ENCODE results near the gene TLE2. TPM values are rescaled to one million over a fixed set of nuclear protein-coding genes. Genes with fewer than 3 reads are reported as not detected.

Gene TLE2
- total and polyA plus RNA-seq, 9 of the 15 experiments (the other 6 are each of a cell fraction or from before 2014, with no cell fraction given): 0.35 to 13.1 (median 6.2) TPM

DNA sequence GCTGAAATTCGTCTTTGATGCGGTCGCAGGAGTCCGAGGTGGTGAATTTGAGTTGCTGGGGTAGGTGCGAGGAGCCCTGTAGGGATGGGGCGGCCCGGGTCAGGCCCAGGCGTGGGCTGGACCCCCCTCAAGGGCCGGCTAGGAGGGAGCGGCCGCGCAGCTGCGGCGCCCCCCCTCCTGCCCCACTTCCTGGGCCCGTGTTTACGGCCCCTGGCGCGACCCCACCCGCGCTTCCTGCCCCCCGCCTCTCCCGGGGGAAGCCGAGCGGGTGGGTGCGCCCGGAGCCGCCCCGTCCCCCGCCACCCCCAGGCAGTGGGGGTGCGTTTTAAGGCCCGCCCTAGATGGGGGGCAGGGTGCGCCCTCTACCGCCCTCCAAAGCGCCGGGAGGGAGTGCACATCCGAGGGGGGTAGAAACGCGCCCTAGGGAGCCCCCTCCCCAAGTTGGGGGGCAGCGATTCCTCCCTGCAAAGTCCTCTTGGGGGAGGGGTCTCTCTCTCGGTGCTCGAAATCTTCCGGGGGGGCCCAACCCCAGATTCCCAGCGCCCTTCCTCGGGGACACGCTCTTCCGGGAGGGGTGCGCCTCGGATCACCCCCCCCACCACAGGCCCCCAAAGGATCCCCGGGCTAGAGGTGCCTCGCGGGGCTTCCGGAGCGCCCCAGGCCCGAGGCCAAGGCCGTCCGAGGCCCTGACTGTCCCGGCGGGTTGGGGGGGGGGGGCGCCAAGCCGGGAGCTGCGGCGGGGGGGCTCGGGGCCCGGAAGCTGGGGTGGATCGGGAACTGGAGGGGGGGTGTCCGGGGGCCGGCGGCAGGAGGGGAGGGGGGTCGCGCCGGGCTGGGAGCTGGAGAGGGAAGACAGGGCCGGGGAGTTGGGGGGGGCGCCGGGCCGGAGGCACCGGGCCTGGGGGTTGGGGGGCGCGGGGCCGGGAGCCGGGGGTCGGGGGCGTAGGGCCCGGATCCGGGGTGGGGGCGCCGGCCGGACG is 32.4 kb upstream of the TLE2 start (continued):
- TF ChIP-seq ZNF232 (CRISPR knock-in tag; IDR thresholded peaks at IDR 0.05): no peak
- peak; percentile 49 for TF ChIP-seq HMGN3 (IDR thresholded peaks at IDR 0.05; ENCODE audit: borderline replicate concordance, extremely low read depth, insufficient read length, low read depth, low read length)
- TF ChIP-seq TFAM (CRISPR knock-in tag; conservative IDR thresholded peaks at IDR 0.05): no peak
- TF ChIP-seq, protein P1, sequence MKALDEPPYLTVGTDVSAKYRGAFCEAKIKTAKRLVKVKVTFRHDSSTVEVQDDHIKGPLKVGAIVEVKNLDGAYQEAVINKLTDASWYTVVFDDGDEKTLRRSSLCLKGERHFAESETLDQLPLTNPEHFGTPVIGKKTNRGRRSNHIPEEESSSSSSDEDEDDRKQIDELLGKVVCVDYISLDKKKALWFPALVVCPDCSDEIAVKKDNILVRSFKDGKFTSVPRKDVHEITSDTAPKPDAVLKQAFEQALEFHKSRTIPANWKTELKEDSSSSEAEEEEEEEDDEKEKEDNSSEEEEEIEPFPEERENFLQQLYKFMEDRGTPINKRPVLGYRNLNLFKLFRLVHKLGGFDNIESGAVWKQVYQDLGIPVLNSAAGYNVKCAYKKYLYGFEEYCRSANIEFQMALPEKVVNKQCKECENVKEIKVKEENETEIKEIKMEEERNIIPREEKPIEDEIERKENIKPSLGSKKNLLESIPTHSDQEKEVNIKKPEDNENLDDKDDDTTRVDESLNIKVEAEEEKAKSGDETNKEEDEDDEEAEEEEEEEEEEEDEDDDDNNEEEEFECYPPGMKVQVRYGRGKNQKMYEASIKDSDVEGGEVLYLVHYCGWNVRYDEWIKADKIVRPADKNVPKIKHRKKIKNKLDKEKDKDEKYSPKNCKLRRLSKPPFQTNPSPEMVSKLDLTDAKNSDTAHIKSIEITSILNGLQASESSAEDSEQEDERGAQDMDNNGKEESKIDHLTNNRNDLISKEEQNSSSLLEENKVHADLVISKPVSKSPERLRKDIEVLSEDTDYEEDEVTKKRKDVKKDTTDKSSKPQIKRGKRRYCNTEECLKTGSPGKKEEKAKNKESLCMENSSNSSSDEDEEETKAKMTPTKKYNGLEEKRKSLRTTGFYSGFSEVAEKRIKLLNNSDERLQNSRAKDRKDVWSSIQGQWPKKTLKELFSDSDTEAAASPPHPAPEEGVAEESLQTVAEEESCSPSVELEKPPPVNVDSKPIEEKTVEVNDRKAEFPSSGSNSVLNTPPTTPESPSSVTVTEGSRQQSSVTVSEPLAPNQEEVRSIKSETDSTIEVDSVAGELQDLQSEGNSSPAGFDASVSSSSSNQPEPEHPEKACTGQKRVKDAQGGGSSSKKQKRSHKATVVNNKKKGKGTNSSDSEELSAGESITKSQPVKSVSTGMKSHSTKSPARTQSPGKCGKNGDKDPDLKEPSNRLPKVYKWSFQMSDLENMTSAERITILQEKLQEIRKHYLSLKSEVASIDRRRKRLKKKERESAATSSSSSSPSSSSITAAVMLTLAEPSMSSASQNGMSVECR (CRISPR knock-in tag; IDR thresholded peaks at IDR 0.05): no peak
- TF ChIP-seq FOS (IDR thresholded peaks at IDR 0.05; ENCODE audit: extremely low read depth, insufficient read length): no peak
- no peak for TF ChIP-seq HDGF (IDR thresholded peaks at IDR 0.05)
- TF ChIP-seq, protein P2, sequence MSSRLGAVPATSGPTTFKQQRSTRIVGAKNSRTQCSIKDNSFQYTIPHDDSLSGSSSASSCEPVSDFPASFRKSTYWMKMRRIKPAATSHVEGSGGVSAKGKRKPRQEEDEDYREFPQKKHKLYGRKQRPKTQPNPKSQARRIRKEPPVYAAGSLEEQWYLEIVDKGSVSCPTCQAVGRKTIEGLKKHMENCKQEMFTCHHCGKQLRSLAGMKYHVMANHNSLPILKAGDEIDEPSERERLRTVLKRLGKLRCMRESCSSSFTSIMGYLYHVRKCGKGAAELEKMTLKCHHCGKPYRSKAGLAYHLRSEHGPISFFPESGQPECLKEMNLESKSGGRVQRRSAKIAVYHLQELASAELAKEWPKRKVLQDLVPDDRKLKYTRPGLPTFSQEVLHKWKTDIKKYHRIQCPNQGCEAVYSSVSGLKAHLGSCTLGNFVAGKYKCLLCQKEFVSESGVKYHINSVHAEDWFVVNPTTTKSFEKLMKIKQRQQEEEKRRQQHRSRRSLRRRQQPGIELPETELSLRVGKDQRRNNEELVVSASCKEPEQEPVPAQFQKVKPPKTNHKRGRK (tag; IDR thresholded peaks at IDR 0.05): no peak
- TF ChIP-seq, protein P3, sequence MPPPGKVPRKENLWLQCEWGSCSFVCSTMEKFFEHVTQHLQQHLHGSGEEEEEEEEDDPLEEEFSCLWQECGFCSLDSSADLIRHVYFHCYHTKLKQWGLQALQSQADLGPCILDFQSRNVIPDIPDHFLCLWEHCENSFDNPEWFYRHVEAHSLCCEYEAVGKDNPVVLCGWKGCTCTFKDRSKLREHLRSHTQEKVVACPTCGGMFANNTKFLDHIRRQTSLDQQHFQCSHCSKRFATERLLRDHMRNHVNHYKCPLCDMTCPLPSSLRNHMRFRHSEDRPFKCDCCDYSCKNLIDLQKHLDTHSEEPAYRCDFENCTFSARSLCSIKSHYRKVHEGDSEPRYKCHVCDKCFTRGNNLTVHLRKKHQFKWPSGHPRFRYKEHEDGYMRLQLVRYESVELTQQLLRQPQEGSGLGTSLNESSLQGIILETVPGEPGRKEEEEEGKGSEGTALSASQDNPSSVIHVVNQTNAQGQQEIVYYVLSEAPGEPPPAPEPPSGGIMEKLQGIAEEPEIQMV (tag; conservative IDR thresholded peaks at IDR 0.05; ENCODE audit: low read depth): no peak
- TF ChIP-seq HCFC1 (IDR thresholded peaks at IDR 0.05; ENCODE audit: low read depth, low read length): no peak
- no peak for TF ChIP-seq ZFPM2 (CRISPR knock-in tag; IDR thresholded peaks at IDR 0.05)
